Stimulated activated naive CD8-positive, alpha-beta T cell treated with anti-CD3 and anti-CD28 coated beads, Interleukin-15, amount 100 ng/mL, for 72 hours (primary cell): ENCODE results near the gene OR52H1.

Source experiments
- ATAC-seq: fragments of 150-1000 bp; cut with Tn5 transposase; 2 replicates; pipeline ENCODE4 v1.10.0; 2021; ENCODE audit warnings: mild to moderate bottlenecking, moderate library complexity
- DNase-seq, 2 donors: peaks; one replicate each; pipeline ENCODE4 v3.0.0; 2021 to 2022
- H3K27ac Mint-ChIP-seq, 2 donors: one replicate each; pipeline ENCODE4 v1.8.0; 2022; ENCODE audit warnings: mild to moderate bottlenecking in 2 of 2, mixed read lengths in 2 of 2, moderate library complexity in 2 of 2
- H3K27me3 Mint-ChIP-seq: one replicate; pipeline ENCODE4 v1.8.0; 2022; ENCODE audit warnings: mixed read lengths
- H3K4me1 Mint-ChIP-seq: one replicate; pipeline ENCODE4 v1.8.0; 2022; ENCODE audit warnings: mild to moderate bottlenecking, mixed read lengths
- H3K4me3 Mint-ChIP-seq, 2 donors: one replicate each; pipeline ENCODE4 v1.8.0; 2022; ENCODE audit warnings: mild to moderate bottlenecking in 2 of 2, mixed read lengths in 2 of 2, moderate library complexity in 1 of 2
- H3K9me3 Mint-ChIP-seq, 2 donors: one replicate each; pipeline ENCODE4 v1.8.0; 2022; ENCODE audit warnings: mixed read lengths in 2 of 2

OR52H1 gene

GRCh38 chr11:5508605-5509004, 39.7 kb downstream of the OR52H1 start:
- H3K27ac Mint-ChIP-seq, result no peak overlapping the region
- no peaks in the 10 kb centered on the region for H3K9me3 Mint-ChIP-seq
- ATAC-seq (no peak), DNase-seq (no peak)
- H3K4me3 Mint-ChIP-seq, result no peak overlapping the region
- no peaks in the 10 kb centered on the region for H3K27me3 Mint-ChIP-seq
- no peaks in the 10 kb centered on the region for H3K4me1 Mint-ChIP-seq

GRCh38 chr11:5507933-5508305, 40.4 kb downstream of the OR52H1 start:
- no peaks in the 10 kb centered on the region for H3K4me1 Mint-ChIP-seq
- no peak overlapping the region for H3K27ac Mint-ChIP-seq
- no peak overlapping the region for H3K4me3 Mint-ChIP-seq
- DNase-seq (no peak), ATAC-seq (no peak)
- no peaks in the 10 kb centered on the region for H3K27me3 Mint-ChIP-seq
- H3K9me3 Mint-ChIP-seq, result no peaks in the 10 kb centered on the region

- H3K9me3 Mint-ChIP-seq, result no peaks in the 10 kb centered on the region
Observed at GRCh38 chr11:5507177-5507932, 41.0 kb downstream of the OR52H1 start.

GRCh38 chr11:5505363-5506048, 42.8 kb downstream of the OR52H1 start:
- DNase-seq (no peak), ATAC-seq (no peak)
- Mint-ChIP-seq H3K4me3 (no peak overlapping the region), H3K4me1 (no peaks in the 10 kb centered on the region), H3K9me3 (no peaks in the 10 kb centered on the region), H3K27ac (no peak overlapping the region), H3K27me3 (no peaks in the 10 kb centered on the region)

More at GRCh38 chr11:5507177-5507932, 41.0 kb downstream of the OR52H1 start:
- Mint-ChIP-seq H3K27me3 (no peaks in the 10 kb centered on the region), H3K4me1 (no peaks in the 10 kb centered on the region), H3K4me3 (no peak overlapping the region), H3K27ac (no peak overlapping the region)
- ATAC-seq (no peak), DNase-seq (no peak)

- no peaks in the 10 kb centered on the region for H3K4me1 Mint-ChIP-seq
- H3K27me3 Mint-ChIP-seq, result no peaks in the 10 kb centered on the region
- H3K9me3 Mint-ChIP-seq, result no peaks in the 10 kb centered on the region
- H3K27ac Mint-ChIP-seq, result no peak overlapping the region
- DNase-seq (no peak), ATAC-seq (no peak)
- no peak overlapping the region for H3K4me3 Mint-ChIP-seq
Observed at GRCh38 chr11:5504403-5504921, 43.9 kb downstream of the OR52H1 start.

GRCh38 chr11:5500393-5500801, 47.9 kb downstream of the OR52H1 start:
- no peaks in the 10 kb centered on the region for H3K4me1 Mint-ChIP-seq
- ATAC-seq (no peak), DNase-seq (no peak)
- H3K27ac Mint-ChIP-seq, result no peak overlapping the region
- no peak overlapping the region for H3K4me3 Mint-ChIP-seq
- H3K9me3 Mint-ChIP-seq, result no peaks in the 10 kb centered on the region
- no peaks in the 10 kb centered on the region for H3K27me3 Mint-ChIP-seq

- no peak overlapping the region for H3K4me3 Mint-ChIP-seq
- no peaks in the 10 kb centered on the region for H3K9me3 Mint-ChIP-seq
- no peaks in the 10 kb centered on the region for H3K4me1 Mint-ChIP-seq
- H3K27ac Mint-ChIP-seq, result no peak overlapping the region
- DNase-seq (no peak), ATAC-seq (no peak)
- no peaks in the 10 kb centered on the region for H3K27me3 Mint-ChIP-seq
Observed at GRCh38 chr11:5499671-5500070, 48.7 kb downstream of the OR52H1 start.
